Activated T-helper 1 cell treated with anti-CD3 and anti-CD28 coated beads, Interleukin-12 subunit alpha, Interleukin-12 subunit beta, Interleukin-2, Interleukin-4 antibody, amounts not matched to agents 30 ng/mL and 10 ng/mL and 1 ng/mL, durations not matched to agents 14 hours and 24 hours and 36 hours (primary cell): ENCODE measurements around the gene RRP1. TPM values are rescaled to one million over a fixed set of nuclear protein-coding genes. Genes with fewer than 3 reads are reported as not detected.
"Not testable (repeated sequence)": the region's sequence is repeated elsewhere in the genome, so short reads cannot be mapped to it uniquely, and the experiment has no call there.

Experiments
- DNase-seq: peaks from one replicate; pipeline ENCODE4 v3.0.0; 2021; ENCODE audit warnings: low spot score
- H3K27ac Mint-ChIP-seq: one replicate; pipeline ENCODE4 v1.8.0; 2021; ENCODE audit warnings: mild to moderate bottlenecking, mixed read lengths
- H3K27me3 Mint-ChIP-seq: one replicate; pipeline ENCODE4 v1.8.0; 2022; ENCODE audit warnings: mild to moderate bottlenecking, moderate library complexity, mixed read lengths; ENCODE audit not compliant: insufficient read depth
- H3K36me3 Mint-ChIP-seq: one replicate; pipeline ENCODE4 v1.8.0; 2021; ENCODE audit warnings: low read depth, mixed read lengths
- H3K4me1 Mint-ChIP-seq: one replicate; pipeline ENCODE4 v1.8.0; 2021; ENCODE audit warnings: low read depth, mixed read lengths
- H3K4me3 Mint-ChIP-seq: one replicate; pipeline ENCODE4 v1.8.0; 2021; ENCODE audit warnings: mild to moderate bottlenecking, moderate library complexity, mixed read lengths
- H3K9me3 Mint-ChIP-seq: one replicate; pipeline ENCODE4 v1.8.0; 2021; ENCODE audit warnings: mixed read lengths
- intact Hi-C: fragments of 100-400 bp; cut with micrococcal nuclease; formaldehyde crosslinking; loops from one replicate; pipeline ENCODE4 v1.15.1; 2024
- total RNA-seq: library from RNA; stranded (reverse); gene quantifications from 2 replicates; pipeline ENCODE4 v1.2.3, GENCODE V29; 2022

The RRP1 gene
- total RNA-seq, 1 donor from 2014 or later, result 91.8 TPM

- Mint-ChIP-seq H3K4me1 (peaks cover 19% of the 10 kb centered on the region), H3K9me3 (no peaks in the 10 kb centered on the region), H3K27ac (no peak overlapping the region), H3K27me3 (peaks cover 46% of the 10 kb centered on the region), H3K36me3 (no peaks in the 10 kb centered on the region), H3K4me3 (no peak overlapping the region)
- no peak for DNase-seq
- intact Hi-C loops, result no loop called here
Measured at GRCh38 chr21:43836616-43837015, 47.2 kb downstream of the RRP1 start.

DNA sequence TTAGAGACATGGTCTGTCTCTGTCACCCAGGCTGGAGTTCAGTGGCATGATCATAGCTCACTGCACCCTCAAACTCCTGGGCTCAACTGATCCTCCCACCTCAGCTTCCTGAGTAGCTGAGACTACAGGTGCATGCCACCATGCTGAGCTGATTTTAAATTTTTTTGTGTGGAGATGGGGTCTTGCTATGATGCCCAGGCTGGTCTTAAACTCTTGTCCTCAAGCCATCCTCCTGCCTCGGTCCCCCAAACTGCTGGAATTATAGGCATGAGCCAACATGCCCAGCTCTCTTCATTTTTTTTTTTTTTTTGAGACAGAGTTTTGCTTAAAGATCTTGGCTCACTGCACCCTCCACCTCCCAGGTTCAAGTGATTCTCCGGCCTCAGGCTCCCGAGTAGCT lies 50.9 kb downstream of the RRP1 start:
- intact Hi-C loops, result no loop called here
- Mint-ChIP-seq H3K36me3 (no peaks in the 10 kb centered on the region), H3K27ac (no peak overlapping the region), H3K4me3 (no peak overlapping the region), H3K4me1 (peaks cover 17% of the 10 kb centered on the region), H3K9me3 (peaks cover 4% of the 10 kb centered on the region), H3K27me3 (peaks cover 34% of the 10 kb centered on the region)
- no peak for DNase-seq

DNA sequence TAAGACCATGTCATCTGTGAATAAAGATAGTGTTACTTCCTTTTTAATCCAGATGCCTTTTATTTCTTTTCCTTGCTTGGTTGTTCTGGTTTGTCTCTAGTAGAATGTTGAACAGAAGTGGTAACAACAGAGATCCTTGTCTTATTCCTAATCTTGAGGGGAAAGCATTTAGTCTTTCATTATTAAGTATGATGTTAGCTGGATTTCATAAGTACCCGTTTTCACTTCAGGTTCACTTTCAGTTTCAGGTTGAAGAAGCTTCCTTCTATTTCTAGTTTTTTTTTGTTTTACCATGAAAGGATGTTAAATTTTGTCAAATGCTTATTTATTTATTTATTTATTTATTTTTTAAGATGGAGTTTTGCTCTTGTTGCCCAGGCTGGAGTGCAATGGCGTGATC lies 53.4 kb downstream of the RRP1 start:
- peaks cover 4% of the 10 kb centered on the region for H3K9me3 Mint-ChIP-seq
- H3K4me1 Mint-ChIP-seq, result peaks cover 14% of the 10 kb centered on the region
- no peaks in the 10 kb centered on the region for H3K36me3 Mint-ChIP-seq
- intact Hi-C loops, result loop anchor here (2.0 kb wide), 2 partner anchors 50 to 74 kb away; no protein-coding TSS in a partner anchor
- H3K4me3 Mint-ChIP-seq, result peak overlapping the region; percentile 25
- H3K27ac Mint-ChIP-seq, result peak overlapping the region; percentile 65
- H3K27me3 Mint-ChIP-seq, result peaks cover 12% of the 10 kb centered on the region
- no peak for DNase-seq

DNA sequence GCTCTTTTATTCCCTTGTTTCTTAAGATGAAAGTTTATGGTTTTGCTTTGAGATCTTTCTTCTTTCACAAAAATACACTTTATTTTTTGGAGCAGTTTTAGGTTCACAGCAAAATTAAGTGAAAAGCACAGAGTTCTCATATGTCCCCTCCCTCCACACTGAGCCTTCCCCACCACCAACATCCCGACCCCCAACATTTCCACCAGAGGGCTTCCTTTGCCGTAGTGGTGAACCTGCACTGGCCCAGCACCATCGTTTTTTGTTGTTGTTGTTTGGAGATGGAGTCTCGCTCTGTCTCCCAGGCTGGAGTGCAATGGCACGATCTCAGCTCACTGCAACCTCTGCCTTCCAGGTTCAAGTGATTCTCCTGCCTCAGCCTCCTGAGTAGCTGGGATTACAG lies 55.5 kb downstream of the RRP1 start:
- not testable (repeated sequence) for DNase-seq

GRCh38 chr21:43845386-43845785 lies 56.0 kb downstream of the RRP1 start:
- H3K4me1 Mint-ChIP-seq, result peaks cover 13% of the 10 kb centered on the region
- DNase-seq, result no peak
- no peak overlapping the region for H3K4me3 Mint-ChIP-seq
- H3K27me3 Mint-ChIP-seq, result no peaks in the 10 kb centered on the region
- H3K36me3 Mint-ChIP-seq, result no peaks in the 10 kb centered on the region
- peaks cover 4% of the 10 kb centered on the region for H3K9me3 Mint-ChIP-seq
- H3K27ac Mint-ChIP-seq, result no peak overlapping the region
- intact Hi-C loops, result no loop called here

More for the DNA sequence above, 55.5 kb downstream of the RRP1 start:
- intact Hi-C loops, H3K4me3 Mint-ChIP-seq, H3K27ac Mint-ChIP-seq, H3K9me3 Mint-ChIP-seq, H3K27me3 Mint-ChIP-seq, H3K36me3 Mint-ChIP-seq: not testable (repeated sequence)
- H3K4me1 Mint-ChIP-seq, result peaks cover 11% of the 10 kb centered on the region

DNA sequence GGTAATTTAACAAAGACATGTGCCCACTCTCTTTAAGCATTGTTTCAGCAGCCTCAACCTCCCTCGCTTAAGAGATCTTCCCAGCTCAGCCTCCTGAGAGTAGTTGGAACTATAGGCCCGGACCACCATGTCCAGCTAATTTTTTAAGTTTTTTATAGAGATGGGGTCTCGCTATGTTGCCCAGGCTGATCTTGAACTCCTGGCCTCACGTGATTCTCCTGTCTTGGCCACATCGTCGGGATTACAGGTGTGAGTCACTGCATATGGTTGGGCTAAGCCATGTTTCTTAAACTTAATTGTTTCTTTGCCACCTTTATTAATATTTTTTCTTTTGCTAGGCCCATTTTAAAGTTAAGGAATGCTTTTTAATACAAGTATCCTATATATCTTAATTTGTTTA lies 57.1 kb downstream of the RRP1 start:
- peaks cover 13% of the 10 kb centered on the region for H3K4me1 Mint-ChIP-seq
- H3K27me3 Mint-ChIP-seq, result no peaks in the 10 kb centered on the region
- no peak overlapping the region for H3K4me3 Mint-ChIP-seq
- intact Hi-C loops, result no loop called here
- no peak overlapping the region for H3K27ac Mint-ChIP-seq
- peaks cover 4% of the 10 kb centered on the region for H3K36me3 Mint-ChIP-seq
- no peak for DNase-seq
- H3K9me3 Mint-ChIP-seq, result peaks cover 9% of the 10 kb centered on the region

- Mint-ChIP-seq H3K27me3 (no peaks in the 10 kb centered on the region), H3K9me3 (peaks cover 9% of the 10 kb centered on the region), H3K4me3 (no peak overlapping the region), H3K4me1 (peaks cover 12% of the 10 kb centered on the region), H3K36me3 (peaks cover 4% of the 10 kb centered on the region), H3K27ac (no peak overlapping the region)
- DNase-seq, result no peak
- intact Hi-C loops, result no loop called here
Measured at GRCh38 chr21:43847301-43847700, 57.9 kb downstream of the RRP1 start.

- no peaks in the 10 kb centered on the region for H3K27me3 Mint-ChIP-seq
- peaks cover 12% of the 10 kb centered on the region for H3K4me1 Mint-ChIP-seq
- H3K36me3 Mint-ChIP-seq, result peaks cover 4% of the 10 kb centered on the region
- intact Hi-C loops, result no loop called here
- peaks cover 9% of the 10 kb centered on the region for H3K9me3 Mint-ChIP-seq
- no peak overlapping the region for H3K4me3 Mint-ChIP-seq
- H3K27ac Mint-ChIP-seq, result no peak overlapping the region
- no peak for DNase-seq
Measured at GRCh38 chr21:43848771-43849170, 59.4 kb downstream of the RRP1 start.

DNA sequence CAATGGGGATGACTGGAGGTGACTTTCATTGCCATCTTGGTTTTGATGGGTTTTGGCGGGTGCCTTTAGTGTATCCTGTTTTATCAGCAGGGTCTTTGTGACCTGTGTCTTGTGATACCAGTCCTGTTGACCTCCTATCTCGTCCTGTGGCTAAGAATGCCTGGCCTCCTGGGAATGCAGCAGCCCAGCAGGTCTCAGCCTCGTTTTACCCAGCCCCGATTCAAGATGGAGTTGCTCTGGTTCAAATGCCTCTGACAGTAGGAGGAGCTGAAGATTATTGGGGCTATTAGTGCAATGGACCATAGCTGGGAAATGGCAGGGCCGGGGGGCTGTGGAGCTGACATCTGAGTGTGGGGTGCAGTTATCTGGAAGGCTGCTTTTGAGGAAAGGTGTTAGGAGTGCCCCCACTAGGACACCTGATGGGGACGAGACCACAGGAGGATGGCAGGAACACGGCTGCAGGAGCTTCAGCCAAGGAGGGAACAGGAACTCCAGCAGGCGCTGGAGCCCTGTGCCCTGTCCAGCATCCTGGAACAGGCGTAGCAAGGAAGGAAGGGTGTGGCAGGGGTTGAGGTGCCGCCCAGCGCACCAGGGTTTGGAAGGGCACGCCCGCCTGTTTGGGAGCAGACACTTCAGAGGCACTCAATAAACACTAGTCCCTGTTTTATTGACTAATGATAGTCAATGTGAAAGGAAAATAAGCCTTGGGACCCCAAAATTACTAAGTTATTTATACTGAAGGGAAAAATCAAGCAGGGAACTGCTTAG lies 60.3 kb downstream of the RRP1 start:
- Mint-ChIP-seq H3K27ac (no peak overlapping the region), H3K27me3 (no peaks in the 10 kb centered on the region), H3K4me3 (no peak overlapping the region), H3K9me3 (peaks cover 6% of the 10 kb centered on the region), H3K36me3 (peaks cover 4% of the 10 kb centered on the region), H3K4me1 (peaks cover 21% of the 10 kb centered on the region)
- intact Hi-C loops, result no loop called here
- DNase-seq, result no peak

DNA sequence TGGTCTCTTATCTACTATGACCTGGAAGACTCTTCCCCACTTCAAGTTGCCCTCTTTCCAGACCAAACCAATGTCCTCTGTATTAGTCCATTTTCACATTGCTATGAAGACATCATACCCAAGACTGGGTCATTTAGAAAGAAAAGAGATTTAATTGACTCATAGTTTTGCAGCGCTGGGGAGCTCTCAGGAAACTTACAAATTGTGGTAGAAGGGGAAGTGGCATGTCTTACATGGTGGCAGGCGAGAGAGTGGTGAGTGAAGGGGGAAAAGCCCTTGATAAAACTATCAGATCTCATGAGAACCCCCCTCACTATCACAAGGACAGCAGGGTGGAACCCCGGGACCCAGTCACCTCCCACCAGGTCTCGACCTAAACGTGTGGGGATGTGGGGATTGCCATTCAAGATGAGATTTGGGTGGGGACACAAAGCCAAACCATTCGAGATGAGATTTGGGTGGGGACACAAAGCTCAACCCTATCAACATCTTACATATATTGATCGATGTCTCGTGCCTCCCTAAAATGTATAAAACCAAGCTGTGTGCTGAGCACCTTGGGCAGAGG lies 61.4 kb downstream of the RRP1 start:
- no peak for DNase-seq
- H3K4me3 Mint-ChIP-seq, result no peak overlapping the region
- peaks cover 32% of the 10 kb centered on the region for H3K4me1 Mint-ChIP-seq
- peaks cover 5% of the 10 kb centered on the region for H3K9me3 Mint-ChIP-seq
- intact Hi-C loops, result no loop called here
- H3K27me3 Mint-ChIP-seq, result no peaks in the 10 kb centered on the region
- H3K27ac Mint-ChIP-seq, result no peak overlapping the region
- peaks cover 4% of the 10 kb centered on the region for H3K36me3 Mint-ChIP-seq

- peaks cover 5% of the 10 kb centered on the region for H3K9me3 Mint-ChIP-seq
- intact Hi-C loops, result no loop called here
- no peak for DNase-seq
- no peak overlapping the region for H3K4me3 Mint-ChIP-seq
- H3K4me1 Mint-ChIP-seq, result peaks cover 36% of the 10 kb centered on the region
- peak overlapping the region; percentile 40 for H3K27ac Mint-ChIP-seq
- H3K36me3 Mint-ChIP-seq, result peaks cover 4% of the 10 kb centered on the region
- no peaks in the 10 kb centered on the region for H3K27me3 Mint-ChIP-seq
Measured at GRCh38 chr21:43851593-43851992, 62.2 kb downstream of the RRP1 start.

DNA sequence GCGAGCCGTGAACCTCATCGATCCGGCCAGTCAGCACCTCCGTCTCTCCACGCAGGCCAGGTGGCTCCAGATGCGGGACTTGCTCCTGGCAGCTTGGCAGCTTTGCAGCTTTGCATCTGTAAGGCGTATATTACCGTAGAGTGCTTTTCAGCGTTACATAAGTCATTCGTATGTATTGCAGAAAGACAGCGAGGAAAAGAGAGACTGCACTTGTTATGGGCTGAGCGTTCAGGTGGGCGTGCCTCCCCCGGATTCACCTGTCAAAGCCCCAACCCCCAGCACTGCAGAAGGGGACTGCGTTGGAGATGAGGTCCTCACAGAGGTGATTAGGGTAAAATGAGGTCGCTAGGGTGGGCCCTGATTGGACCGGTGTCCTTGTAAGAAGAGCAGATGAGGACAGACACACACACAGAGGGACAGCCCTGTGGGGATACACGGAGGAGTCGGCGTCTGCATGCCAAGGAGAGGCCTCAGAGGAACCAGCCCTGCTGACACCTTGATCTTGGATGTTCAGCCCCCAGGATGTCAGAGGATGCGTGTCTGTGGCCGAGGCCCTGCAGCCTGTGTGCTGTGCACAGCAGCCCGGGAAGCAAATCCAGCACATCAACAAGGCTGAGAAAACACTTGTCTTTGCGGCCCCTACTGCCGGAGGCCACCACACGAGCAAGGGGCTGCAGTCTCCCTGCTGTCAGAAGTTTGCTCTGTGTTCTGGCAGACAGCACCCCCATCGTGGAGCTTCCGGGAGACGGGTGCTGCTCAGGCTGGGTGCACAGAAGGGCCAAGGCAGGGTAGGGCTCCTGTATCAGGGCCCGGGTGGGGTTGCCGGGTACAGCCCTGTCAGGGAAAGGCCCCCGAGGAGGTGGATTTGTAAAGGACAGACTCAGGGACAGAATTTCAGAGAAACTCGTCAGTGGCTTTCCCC lies 64.7 kb downstream of the RRP1 start:
- H3K4me3 Mint-ChIP-seq, result no peak overlapping the region

More for the DNA sequence above, 64.7 kb downstream of the RRP1 start:
- DNase-seq, result no peak
- intact Hi-C loops, result no loop called here
- Mint-ChIP-seq H3K4me1 (peaks cover 36% of the 10 kb centered on the region), H3K9me3 (peaks cover 5% of the 10 kb centered on the region), H3K27ac (peak overlapping the region; percentile 86), H3K27me3 (no peaks in the 10 kb centered on the region), H3K36me3 (peaks cover 4% of the 10 kb centered on the region)
